ENCODE measurements around the gene CRAMP1.

Gene CRAMP1

DNA sequence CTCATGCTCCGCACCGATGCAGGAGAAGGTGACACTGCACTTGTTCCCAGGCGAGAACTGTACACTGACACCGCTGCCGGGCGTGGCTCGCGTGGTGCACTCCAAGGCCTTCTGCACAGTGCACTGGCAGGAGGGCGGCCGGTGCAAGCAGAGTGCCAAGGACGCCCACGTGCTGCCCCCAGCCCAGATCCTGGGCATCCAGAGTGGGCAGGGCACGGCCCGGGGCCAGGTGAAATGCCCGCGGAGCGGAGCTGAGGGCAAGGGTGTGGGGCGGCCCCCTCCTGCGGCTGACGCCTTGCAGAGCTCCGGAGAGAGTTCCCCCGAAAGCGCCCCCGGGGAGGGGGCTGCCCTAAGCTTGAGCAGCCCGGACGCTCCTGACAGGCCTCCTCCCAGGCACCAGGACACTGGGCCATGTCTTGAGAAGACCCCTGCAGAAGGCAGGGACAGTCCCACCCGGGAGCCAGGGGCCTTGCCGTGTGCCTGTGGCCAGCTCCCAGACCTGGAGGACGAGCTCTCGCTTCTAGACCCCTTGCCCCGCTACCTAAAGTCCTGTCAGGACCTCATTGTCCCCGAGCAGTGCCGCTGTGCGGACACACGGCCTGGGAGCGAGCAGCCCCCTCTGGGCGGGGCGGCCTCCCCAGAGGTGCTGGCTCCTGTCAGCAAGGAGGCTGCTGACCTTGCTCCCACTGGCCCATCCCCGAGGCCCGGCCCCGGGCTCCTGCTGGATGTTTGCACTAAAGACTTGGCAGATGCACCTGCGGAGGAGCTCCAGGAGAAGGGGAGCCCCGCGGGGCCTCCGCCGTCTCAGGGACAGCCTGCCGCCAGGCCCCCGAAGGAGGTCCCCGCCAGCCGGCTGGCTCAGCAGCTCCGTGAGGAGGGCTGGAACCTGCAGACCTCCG lies 44.0 kb downstream of the CRAMP1 start:
- no peak for DNase-seq (ENCODE audit: low spot score)

- peak; percentile 85 for DNase-seq (ENCODE audit: low spot score)
These were observed 44.9 kb downstream of the CRAMP1 start for GRCh38 chr16:1656808-1657617.

- DNase-seq (ENCODE audit: low spot score) = no peak
These were observed 45.7 kb downstream of the CRAMP1 start for GRCh38 chr16:1657841-1658240.

DNA sequence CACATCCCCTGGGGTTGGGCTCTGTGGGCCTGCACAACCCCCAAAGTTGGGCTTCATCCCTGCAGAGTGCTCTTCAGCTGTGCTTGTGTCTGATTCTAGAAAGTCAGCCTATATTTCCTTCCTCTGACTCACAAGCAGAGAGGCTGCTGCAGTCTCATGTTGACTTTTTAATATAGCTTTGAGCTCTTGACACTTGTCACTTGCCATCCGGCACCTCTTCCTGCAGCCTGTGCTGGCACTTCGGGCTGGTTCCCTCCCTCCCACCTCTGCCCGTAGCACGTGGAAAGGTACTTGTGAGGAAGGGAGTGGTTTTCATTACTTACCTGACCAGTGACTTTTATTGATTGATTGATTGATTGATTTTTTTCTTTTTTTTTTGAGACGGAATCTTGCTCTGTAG lies 46.9 kb downstream of the CRAMP1 start:
- no peak for DNase-seq (ENCODE audit: low spot score)

GRCh38 chr16:1661826-1662225 lies 49.7 kb downstream of the CRAMP1 start:
- DNase-seq (ENCODE audit: low spot score) = no peak

DNA sequence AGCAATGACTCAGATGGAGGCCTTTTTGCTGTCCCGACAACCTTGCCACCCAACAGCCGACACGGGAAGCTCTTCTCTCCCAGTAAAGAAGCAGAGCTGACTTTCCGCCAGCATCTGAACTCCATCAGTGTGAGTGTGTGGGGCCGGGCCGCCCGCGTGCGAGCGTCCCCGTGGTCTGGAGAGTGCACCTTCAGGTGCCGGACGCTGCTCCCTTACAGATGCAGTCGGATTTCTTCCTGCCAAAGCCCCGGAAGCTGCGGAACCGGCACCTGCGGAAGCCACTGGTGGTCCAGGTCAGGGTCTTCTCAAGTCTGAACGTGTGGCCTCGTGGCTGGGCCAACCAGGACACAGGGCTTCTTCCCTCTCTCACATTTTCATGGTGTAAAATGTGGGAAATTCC lies 50.4 kb downstream of the CRAMP1 start:
- DNase-seq (ENCODE audit: low spot score) = no peak

DNA sequence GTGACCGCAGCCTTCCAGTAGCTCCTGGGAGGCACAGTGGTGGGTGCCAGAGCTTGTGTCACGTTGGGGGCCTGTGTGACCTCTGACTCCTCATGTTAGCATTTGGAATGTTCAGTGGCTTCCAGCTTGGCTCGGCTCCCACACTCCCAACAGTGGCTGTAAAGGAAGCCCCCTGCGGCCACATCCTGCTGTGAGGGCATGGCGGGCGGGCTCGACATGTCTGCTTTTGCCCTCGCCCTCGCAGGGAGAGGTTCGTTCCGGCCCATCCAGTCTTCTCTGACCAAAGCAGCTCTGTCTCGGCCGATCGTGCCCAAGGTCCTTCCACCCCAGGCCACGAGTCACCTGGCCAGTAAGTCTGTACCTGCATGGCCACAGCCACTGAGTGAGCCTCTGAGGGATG lies 53.7 kb downstream of the CRAMP1 start:
- DNase-seq (ENCODE audit: low spot score) = no peak

- DNase-seq (ENCODE audit: low spot score) = no peak
These were observed 54.2 kb downstream of the CRAMP1 start for GRCh38 chr16:1666316-1666715.

DNA sequence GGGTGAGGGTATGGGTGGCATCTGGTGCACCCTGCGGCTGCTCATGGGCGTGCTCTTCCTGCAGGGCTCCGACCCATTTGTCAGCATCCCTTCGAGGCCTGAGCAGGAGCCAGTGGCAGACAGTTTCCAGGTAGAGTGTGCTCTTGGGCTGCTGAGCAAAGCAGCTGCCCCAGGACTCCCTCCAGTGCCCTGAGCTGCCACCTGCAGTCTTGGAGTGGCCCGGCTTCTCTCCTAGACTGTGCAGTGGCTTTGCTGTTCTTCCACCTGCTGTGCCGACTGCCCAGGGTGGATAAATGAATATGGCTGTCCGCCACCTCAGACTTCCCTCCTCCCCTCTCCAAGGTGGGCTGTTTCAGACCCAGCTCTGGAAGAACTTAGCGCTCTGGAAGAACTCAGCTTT lies 55.1 kb downstream of the CRAMP1 start:
- DNase-seq (ENCODE audit: low spot score) = no peak

DNA sequence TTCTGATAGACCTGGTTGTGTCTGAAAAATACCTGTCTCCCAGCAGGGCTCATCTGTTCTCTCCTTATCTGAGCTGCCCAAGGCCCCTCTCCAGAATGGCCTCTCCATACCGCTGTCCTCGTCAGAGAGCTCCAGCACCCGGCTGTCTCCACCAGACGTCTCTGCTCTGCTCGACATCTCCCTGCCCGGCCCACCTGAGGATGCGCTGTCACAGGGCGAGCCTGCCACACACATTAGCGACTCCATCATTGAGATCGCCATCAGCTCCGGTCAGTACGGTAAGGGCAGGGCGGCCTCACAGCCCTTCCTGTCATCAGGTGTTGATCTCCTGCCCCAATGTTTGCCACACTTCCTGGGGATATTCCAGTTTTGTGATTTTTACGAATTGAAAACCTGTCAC lies 55.8 kb downstream of the CRAMP1 start:
- no peak for DNase-seq (ENCODE audit: low spot score)

- no peak for DNase-seq (ENCODE audit: low spot score)
These were observed 56.6 kb downstream of the CRAMP1 start for GRCh38 chr16:1668612-1669319.

- no peak for DNase-seq (ENCODE audit: low spot score)
These were observed 57.5 kb downstream of the CRAMP1 start for GRCh38 chr16:1669698-1670097.

GRCh38 chr16:1670371-1670770 lies 58.2 kb downstream of the CRAMP1 start:
- no peak for DNase-seq (ENCODE audit: low spot score)

GRCh38 chr16:1670866-1671265 lies 58.7 kb downstream of the CRAMP1 start:
- DNase-seq (ENCODE audit: low spot score) = no peak

DNA sequence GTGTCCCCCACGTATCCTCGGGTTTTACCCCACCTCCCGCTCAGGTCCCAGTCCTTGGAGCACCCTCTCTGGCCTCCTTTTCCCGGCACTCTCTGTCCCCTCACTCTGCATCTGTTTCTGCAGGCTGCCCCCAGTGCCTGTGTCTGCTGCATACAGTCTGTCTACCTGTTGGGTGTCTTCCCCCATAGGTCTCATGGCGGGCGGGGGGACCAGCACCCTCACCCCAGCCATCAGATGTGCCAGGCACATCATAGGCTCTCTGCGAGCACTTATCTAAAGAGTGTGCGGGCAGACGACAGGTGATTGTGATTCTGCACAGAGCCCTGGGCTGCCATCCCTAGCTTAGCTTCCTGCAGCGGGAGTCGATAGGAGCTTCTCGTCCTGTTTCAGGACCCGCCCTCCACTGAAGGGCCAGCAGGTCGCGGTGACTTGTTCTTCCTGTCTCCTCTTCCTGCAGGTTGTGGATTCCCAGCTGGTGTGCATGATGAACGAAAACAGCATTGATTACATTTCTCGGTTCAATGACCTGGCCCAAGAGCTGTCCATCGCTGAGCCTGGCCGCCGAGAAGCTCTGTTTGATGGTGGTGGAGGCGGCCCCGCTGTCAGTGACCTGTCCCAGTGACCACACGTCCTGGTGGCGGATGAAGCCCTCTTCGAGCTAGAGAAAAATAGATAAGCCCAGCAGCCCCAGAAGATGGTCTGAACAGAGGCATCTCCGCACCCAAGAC lies 61.4 kb downstream of the CRAMP1 start:
- DNase-seq (ENCODE audit: low spot score) = no peak

DNA sequence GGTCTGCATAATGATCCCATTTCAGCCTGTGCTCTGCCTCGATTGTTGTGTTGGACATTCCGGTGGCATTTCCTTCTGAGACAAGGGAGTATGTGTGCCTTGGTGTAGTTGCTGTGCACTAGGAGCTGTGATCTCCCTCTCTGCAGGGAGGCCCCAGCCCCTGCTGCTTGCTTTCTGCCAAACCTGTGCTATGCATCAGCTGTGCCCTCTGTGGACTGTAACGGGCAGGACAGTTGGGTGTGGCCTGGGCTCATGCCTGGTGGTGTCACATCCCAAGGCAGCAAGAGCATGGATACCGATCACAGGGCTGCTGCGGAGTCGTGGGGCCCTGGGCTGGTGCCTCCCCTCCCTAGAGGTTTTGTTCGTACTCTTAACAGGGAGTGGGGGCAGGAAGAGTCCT lies 62.1 kb downstream of the CRAMP1 start:
- DNase-seq (ENCODE audit: low spot score) = no peak

GRCh38 chr16:1674751-1675664 lies 62.8 kb downstream of the CRAMP1 start:
- DNase-seq (ENCODE audit: low spot score) = no peak

DNA sequence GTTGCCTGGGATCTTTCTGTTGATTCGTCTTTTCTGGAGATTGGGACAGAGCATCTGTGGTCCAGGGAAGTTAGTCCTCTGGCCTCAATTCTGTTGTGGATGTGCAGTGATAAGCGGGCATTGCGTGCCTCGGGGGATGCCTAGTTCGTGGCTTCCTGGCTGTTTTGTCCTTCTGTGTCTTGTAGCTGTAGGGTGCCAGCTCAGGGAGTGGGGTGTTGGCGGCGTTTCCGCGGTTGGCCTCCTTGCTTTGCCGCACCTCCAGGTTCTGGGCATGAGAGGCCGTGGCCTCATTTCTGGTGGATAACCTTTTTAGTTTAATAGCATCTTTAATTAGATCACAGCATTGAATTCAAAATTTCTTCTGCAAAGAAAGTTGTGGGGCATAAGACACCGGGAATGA lies 64.5 kb downstream of the CRAMP1 start:
- peak; percentile 18 for DNase-seq (ENCODE audit: low spot score)

- DNase-seq (ENCODE audit: low spot score) = no peak
These were observed 65.2 kb downstream of the CRAMP1 start for GRCh38 chr16:1677339-1677738.

DNA sequence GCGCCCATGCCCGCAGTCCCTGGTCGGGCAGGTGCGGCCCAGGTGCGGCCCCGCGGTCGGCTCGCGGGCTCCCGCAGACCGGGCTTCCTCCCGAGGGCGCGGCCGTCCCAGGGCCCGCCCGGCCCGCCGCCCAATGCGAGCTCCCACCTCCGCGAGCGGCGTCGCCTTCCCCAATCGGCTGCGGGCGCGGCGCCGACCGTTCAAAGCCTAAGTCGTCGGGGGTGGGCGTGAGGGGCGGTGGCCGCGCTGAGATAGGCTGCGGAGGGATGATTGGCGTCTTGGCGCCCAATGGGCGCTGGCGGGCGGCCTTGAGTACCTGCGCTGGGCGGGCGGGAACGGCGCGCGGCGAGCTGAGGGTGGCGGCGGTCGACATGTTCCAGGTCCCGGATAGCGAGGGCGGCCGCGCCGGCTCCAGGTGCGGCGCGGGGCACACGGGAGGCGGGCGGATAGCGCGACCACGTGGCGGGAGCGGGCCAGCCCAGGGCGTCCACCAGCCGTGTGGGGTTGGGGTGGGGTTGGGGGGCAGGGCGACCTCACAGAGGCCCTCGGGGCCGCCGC lies 65.9 kb downstream of the CRAMP1 start, which contains the start of gene JPT2:
JPT2 (plus strand) TSS at position 338 of the 558 bp plus-strand sequence; CDS start at position 372, 34 bp downstream.
- DNase-seq (ENCODE audit: low spot score) = peak; percentile 97

Measured in cerebellar cortex (tissue), 1 donor.